Stimulated activated CD4-positive, alpha-beta T cell treated with anti-CD3 and anti-CD28 coated beads, Interleukin-12 subunit alpha, Interleukin-12 subunit beta, amount 100 ng/mL, for 4 hours (primary cell): ENCODE data around the gene NRCAM.

ENCODE experiments used
- DNase-seq: peaks from one replicate; pipeline ENCODE4 v3.0.0-alpha.2; 2020

NRCAM gene

GRCh38 chr7:108145401-108145800, 310.8 kb downstream of the NRCAM start:
- no peak for DNase-seq

GRCh38 chr7:108144931-108145330, 311.3 kb downstream of the NRCAM start:
- DNase-seq = no peak

- DNase-seq = no peak
These were observed 312.4 kb downstream of the NRCAM start for GRCh38 chr7:108143658-108144420.

GRCh38 chr7:108142675-108143259, 313.5 kb downstream of the NRCAM start:
- no peak for DNase-seq

GRCh38 chr7:108142180-108142579, 314.1 kb downstream of the NRCAM start:
- no peak for DNase-seq

GRCh38 chr7:108140671-108141070, 315.6 kb downstream of the NRCAM start:
- no peak for DNase-seq

- DNase-seq = no peak
These were observed 317.3 kb downstream of the NRCAM start for GRCh38 chr7:108138911-108139310.

- no peak for DNase-seq
These were observed 318.2 kb downstream of the NRCAM start for GRCh38 chr7:108137993-108138392.

- DNase-seq = no peak
These were observed 319.2 kb downstream of the NRCAM start for GRCh38 chr7:108137040-108137439.

- DNase-seq = no peak
These were observed 320.0 kb downstream of the NRCAM start for GRCh38 chr7:108136191-108136688.

- DNase-seq = no peak
These were observed 320.6 kb downstream of the NRCAM start for GRCh38 chr7:108135446-108136190.

- no peak for DNase-seq
These were observed 321.8 kb downstream of the NRCAM start for GRCh38 chr7:108134486-108134885.

- DNase-seq = no peak
These were observed 323.5 kb downstream of the NRCAM start for GRCh38 chr7:108132551-108133265.

GRCh38 chr7:108130261-108130660, 326.0 kb downstream of the NRCAM start, which contains the start of gene LAMB4:
TSS of gene LAMB4 (minus strand) at chr7:108130361. CDS start at chr7:108123164, 7,197 bp downstream.
- no peak for DNase-seq

GRCh38 chr7:108129018-108129965, 326.9 kb downstream of the NRCAM start:
- DNase-seq = no peak

GRCh38 chr7:108128514-108128913, 327.7 kb downstream of the NRCAM start:
- DNase-seq = no peak

- no peak for DNase-seq
These were observed 328.8 kb downstream of the NRCAM start for GRCh38 chr7:108127461-108127860.

GRCh38 chr7:108124820-108125219, 331.4 kb downstream of the NRCAM start:
- DNase-seq = no peak

GRCh38 chr7:108122181-108122580, 334.1 kb downstream of the NRCAM start:
- DNase-seq = no peak

- DNase-seq = no peak
These were observed 335.3 kb downstream of the NRCAM start for GRCh38 chr7:108120933-108121332.

- DNase-seq = no peak
These were observed 336.0 kb downstream of the NRCAM start for GRCh38 chr7:108120196-108120595.

GRCh38 chr7:108118959-108119358, 337.3 kb downstream of the NRCAM start:
- no peak for DNase-seq
